NOMO-1 treated with DMSO at 0.1 percent for 48 hours (cell line): ENCODE data around the gene PHLDA3.

Experiments
- DNase-seq: peaks from one replicate; lab custom pipeline; 2025; ENCODE audit not compliant: unreplicated experiment; lab: John Stamatoyannopoulos, UW

Gene PHLDA3

GRCh38 chr1:201466492-201466891, 2.5 kb downstream of the PHLDA3 start:
- no peak for DNase-seq

- no peak for DNase-seq
Measured at GRCh38 chr1:201465698-201466290, 3.2 kb downstream of the PHLDA3 start.

GRCh38 chr1:201463071-201463552, 5.9 kb downstream of the PHLDA3 start:
- no peak for DNase-seq

GRCh38 chr1:201461645-201462441, 7.1 kb downstream of the PHLDA3 start:
- peak; percentile 25 for DNase-seq

- DNase-seq: no peak
Measured at GRCh38 chr1:201460814-201461644, 8.0 kb downstream of the PHLDA3 start.

GRCh38 chr1:201459775-201460174, 9.2 kb downstream of the PHLDA3 start:
- DNase-seq: no peak

GRCh38 chr1:201459052-201459451, 9.9 kb downstream of the PHLDA3 start:
- DNase-seq: no peak

GRCh38 chr1:201457508-201457960, 11.5 kb downstream of the PHLDA3 start:
- DNase-seq: no peak

- peak; percentile 81 for DNase-seq
Measured at GRCh38 chr1:201456499-201457309, 12.3 kb downstream of the PHLDA3 start.

GRCh38 chr1:201455098-201455497, 13.9 kb downstream of the PHLDA3 start:
- no peak for DNase-seq

GRCh38 chr1:201454608-201455007, 14.4 kb downstream of the PHLDA3 start:
- DNase-seq: no peak

- no peak for DNase-seq
Measured at GRCh38 chr1:201452866-201453265, 16.1 kb downstream of the PHLDA3 start.

- no peak for DNase-seq
Measured at GRCh38 chr1:201450721-201451291, 18.2 kb downstream of the PHLDA3 start.

- DNase-seq: no peak
Measured at GRCh38 chr1:201448990-201449389, 20.0 kb downstream of the PHLDA3 start.

GRCh38 chr1:201447903-201448871, 20.8 kb downstream of the PHLDA3 start:
- peak; percentile 49 for DNase-seq

- no peak for DNase-seq
Measured at GRCh38 chr1:201445310-201445709, 23.7 kb downstream of the PHLDA3 start.

- DNase-seq: no peak
Measured at GRCh38 chr1:201444792-201445191, 24.2 kb downstream of the PHLDA3 start.

- DNase-seq: no peak
Measured at GRCh38 chr1:201443747-201444146, 25.2 kb downstream of the PHLDA3 start.

- no peak for DNase-seq
Measured at GRCh38 chr1:201436969-201437368, 32.0 kb downstream of the PHLDA3 start.
